ENCODE data around the gene CCDC18. TPM values are rescaled to one million over a fixed set of nuclear protein-coding genes. Genes with fewer than 3 reads are reported as not detected.

Gene CCDC18
- total RNA-seq, 4 donors from 2014 or later, result 2.7 to 15.9 (median 4.0) TPM

DNA sequence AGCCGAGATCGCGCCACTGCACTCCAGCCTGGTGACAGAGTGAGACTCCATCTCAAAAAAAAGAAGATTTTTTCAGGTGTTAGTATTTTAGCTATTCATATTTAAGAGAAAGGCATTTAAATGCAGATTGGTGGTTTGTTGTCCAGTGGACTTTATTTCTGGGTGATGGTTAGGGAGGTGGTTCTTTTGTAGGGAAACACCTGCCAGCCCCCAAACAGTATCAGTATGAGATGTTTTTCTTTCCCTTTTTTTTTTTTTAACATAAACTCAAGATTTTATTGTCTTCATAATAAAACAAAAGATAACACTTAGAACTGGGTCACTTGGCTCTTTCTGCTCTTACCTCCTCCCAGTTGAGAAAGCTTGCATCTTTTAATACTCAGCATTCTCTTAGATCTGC, 9.9 kb downstream of the CCDC18 start:
- WGBS, result 98% methylated on average over 3 of the region's 3 CpGs
- Histone ChIP-seq H3K27me3 (no peaks in the 10 kb centered on the region), H3K27ac (no peak overlapping the region), H3K9me3 (no peaks in the 10 kb centered on the region), H3K36me3 (peaks cover 4% of the 10 kb centered on the region), H3K4me3 (no peak overlapping the region), H3K4me1 (no peaks in the 10 kb centered on the region)
- no peak for DNase-seq (ENCODE audit: low spot score in 2 of 2)
- TF ChIP-seq, protein P1, sequence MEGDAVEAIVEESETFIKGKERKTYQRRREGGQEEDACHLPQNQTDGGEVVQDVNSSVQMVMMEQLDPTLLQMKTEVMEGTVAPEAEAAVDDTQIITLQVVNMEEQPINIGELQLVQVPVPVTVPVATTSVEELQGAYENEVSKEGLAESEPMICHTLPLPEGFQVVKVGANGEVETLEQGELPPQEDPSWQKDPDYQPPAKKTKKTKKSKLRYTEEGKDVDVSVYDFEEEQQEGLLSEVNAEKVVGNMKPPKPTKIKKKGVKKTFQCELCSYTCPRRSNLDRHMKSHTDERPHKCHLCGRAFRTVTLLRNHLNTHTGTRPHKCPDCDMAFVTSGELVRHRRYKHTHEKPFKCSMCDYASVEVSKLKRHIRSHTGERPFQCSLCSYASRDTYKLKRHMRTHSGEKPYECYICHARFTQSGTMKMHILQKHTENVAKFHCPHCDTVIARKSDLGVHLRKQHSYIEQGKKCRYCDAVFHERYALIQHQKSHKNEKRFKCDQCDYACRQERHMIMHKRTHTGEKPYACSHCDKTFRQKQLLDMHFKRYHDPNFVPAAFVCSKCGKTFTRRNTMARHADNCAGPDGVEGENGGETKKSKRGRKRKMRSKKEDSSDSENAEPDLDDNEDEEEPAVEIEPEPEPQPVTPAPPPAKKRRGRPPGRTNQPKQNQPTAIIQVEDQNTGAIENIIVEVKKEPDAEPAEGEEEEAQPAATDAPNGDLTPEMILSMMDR (IDR thresholded peaks at IDR 0.05), result no peak
- TF ChIP-seq POLR2A (IDR thresholded peaks at IDR 0.05) (no peak), EP300 (IDR thresholded peaks at IDR 0.05) (no peak), POLR2AphosphoS5 (IDR thresholded peaks at IDR 0.05) (no peak)

DNA sequence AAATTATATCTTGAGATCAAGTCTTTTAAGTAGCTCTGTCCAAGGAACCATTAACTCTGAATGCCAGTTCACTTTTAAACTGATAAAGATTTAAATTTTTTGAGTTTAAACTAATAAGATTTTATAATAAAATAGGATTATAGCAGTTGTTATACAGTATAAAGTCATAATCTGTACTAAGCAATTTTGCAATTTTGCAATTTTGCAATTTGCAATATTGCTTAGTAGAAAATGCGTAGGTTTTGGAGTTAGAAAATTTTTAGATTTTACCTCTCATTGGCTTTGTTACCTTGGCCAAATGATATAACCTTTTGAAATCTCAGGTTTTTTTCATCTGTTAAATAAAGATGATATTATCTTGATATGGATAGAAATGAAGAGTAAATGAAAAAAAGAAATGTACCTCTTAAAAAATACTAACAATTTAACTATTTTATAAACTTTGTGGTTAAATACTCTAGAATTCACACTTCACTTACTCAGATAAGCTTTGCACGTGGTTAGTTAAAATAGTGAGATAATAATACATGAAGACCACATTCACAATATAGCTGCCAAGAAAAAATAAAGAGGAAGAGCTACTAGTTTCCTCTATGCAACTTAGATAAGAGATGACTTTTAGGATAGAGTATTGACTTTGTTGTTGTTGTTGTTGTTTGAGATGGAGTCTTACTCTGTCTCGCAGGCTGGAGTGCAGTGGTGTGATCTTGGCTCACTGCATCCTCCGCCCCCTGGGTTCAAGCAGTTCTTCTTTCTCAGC, 13.9 kb downstream of the CCDC18 start:
- H3K4me3 ChIP-seq, result no peak overlapping the region
- H3K36me3 ChIP-seq, result peaks cover 4% of the 10 kb centered on the region
- no peaks in the 10 kb centered on the region for H3K4me1 ChIP-seq
- no peak overlapping the region for H3K27ac ChIP-seq
- H3K9me3 ChIP-seq, result no peaks in the 10 kb centered on the region
- DNase-seq (ENCODE audit: low spot score in 2 of 2), result no peak
- WGBS, result 87% methylated on average over 4 of the region's 4 CpGs
- no peaks in the 10 kb centered on the region for H3K27me3 ChIP-seq
- TF ChIP-seq EP300 (IDR thresholded peaks at IDR 0.05), result no peak
- TF ChIP-seq POLR2AphosphoS5 (IDR thresholded peaks at IDR 0.05), result no peak
- no peak for TF ChIP-seq POLR2A (IDR thresholded peaks at IDR 0.05)
- TF ChIP-seq, protein P1 (IDR thresholded peaks at IDR 0.05), result no peak

DNA sequence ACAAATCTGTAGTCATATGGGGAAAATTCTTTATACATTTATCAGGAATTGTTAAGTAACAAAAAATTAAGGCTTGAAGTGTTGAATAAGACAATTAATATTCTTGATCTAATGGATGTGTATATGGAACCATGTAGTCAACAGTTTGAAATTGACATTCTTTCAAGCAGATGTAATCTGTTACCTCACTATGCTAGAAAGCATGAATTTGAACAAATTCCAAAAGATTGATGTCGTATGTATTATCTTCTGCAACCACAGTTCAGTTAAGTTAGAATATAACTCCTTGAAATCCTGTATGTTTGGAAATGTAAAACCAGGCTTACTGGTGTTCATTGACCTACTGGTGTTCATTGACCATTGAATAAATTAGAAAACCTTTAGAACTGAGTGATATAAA, 16.1 kb downstream of the CCDC18 start:
- Histone ChIP-seq H3K4me3 (no peak overlapping the region), H3K4me1 (no peaks in the 10 kb centered on the region), H3K27me3 (no peaks in the 10 kb centered on the region), H3K36me3 (peaks cover 4% of the 10 kb centered on the region), H3K27ac (no peak overlapping the region), H3K9me3 (no peaks in the 10 kb centered on the region)
- TF ChIP-seq POLR2A (IDR thresholded peaks at IDR 0.05) (no peak), POLR2AphosphoS5 (IDR thresholded peaks at IDR 0.05) (no peak), EP300 (IDR thresholded peaks at IDR 0.05) (no peak)
- TF ChIP-seq, protein P1 (IDR thresholded peaks at IDR 0.05), result no peak
- no peak for DNase-seq (ENCODE audit: low spot score in 2 of 2)
- WGBS, result 83% methylated on average over 1 of the region's 1 CpG

DNA sequence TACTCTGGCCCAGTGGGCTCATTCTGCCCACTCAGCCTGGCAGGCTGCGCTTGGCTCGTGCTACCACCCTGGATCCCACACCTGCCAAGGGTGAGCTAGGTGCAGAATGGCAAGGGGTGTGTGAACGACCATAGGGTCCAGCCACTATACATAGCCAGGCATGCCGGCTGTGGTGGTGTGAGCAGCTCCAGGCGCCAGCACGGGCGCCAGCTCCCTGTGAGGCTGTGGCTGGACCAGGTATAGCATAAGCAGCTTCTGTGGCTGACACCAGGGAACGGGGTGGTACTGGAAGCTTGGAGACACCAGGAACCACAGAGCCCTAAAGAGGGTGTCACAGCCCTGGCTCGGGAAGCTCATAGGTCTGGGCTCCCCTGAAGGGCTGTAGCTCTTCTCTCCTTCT, 18.6 kb downstream of the CCDC18 start:
- no peak for DNase-seq (ENCODE audit: low spot score in 2 of 2)
- no peaks in the 10 kb centered on the region for H3K4me1 ChIP-seq
- H3K27me3 ChIP-seq, result no peaks in the 10 kb centered on the region
- WGBS, result 78% methylated on average over 4 of the region's 9 CpGs
- no peak overlapping the region for H3K4me3 ChIP-seq
- no peak overlapping the region for H3K27ac ChIP-seq
- TF ChIP-seq POLR2AphosphoS5 (IDR thresholded peaks at IDR 0.05), result no peak
- TF ChIP-seq, protein P1 (IDR thresholded peaks at IDR 0.05), result no peak
- no peak for TF ChIP-seq EP300 (IDR thresholded peaks at IDR 0.05)
- no peak for TF ChIP-seq POLR2A (IDR thresholded peaks at IDR 0.05)
- no peaks in the 10 kb centered on the region for H3K36me3 ChIP-seq
- H3K9me3 ChIP-seq, result no peaks in the 10 kb centered on the region

DNA sequence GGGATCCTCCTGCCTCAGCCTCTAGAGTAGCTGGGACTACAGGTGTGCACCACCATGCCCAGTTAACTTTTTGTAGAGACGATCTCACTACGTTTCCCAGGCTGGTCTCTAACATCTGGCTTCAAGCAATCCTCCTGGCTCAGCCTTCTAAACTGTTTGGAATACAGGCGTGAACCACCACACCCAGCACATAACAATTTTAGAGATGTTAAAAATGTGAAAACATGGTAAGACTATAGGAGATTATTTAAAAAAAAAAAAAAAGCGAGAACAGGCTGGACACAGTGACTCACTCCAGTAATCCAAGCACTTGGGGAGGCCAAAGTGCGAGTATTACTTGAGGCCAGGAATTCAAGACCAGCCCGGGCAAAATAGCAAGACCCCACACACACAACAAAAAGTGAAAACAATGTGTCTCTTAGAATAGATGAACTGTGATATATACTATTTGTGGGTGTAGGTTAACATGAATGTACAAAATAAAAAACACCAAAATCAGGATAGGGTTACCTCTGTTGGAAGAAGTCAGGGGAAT, 19.6 kb downstream of the CCDC18 start:
- no peaks in the 10 kb centered on the region for H3K9me3 ChIP-seq
- no peak overlapping the region for H3K4me3 ChIP-seq
- H3K36me3 ChIP-seq, result no peaks in the 10 kb centered on the region
- H3K27ac ChIP-seq, result no peak overlapping the region
- TF ChIP-seq EP300 (IDR thresholded peaks at IDR 0.05) (no peak), POLR2AphosphoS5 (IDR thresholded peaks at IDR 0.05) (no peak), POLR2A (IDR thresholded peaks at IDR 0.05) (no peak)
- TF ChIP-seq, protein P1 (IDR thresholded peaks at IDR 0.05), result no peak
- WGBS, result 83% methylated on average over 6 of the region's 6 CpGs
- no peaks in the 10 kb centered on the region for H3K4me1 ChIP-seq
- no peak for DNase-seq (ENCODE audit: low spot score in 2 of 2)
- H3K27me3 ChIP-seq, result no peaks in the 10 kb centered on the region
